Osteoblast (primary cell): ENCODE results near the gene SACS. TPM values are rescaled to one million over a fixed set of nuclear protein-coding genes. Genes with fewer than 3 reads are reported as not detected.

Source experiments
- DNase-seq: peaks from one replicate; pipeline ENCODE4 v3.0.0; 2011; ENCODE audit warnings: low spot score, mixed read lengths; ENCODE audit not compliant: insufficient read length; ENCODE audit errors: missing footprints
- H2AFZ ChIP-seq: 2 replicates; pipeline ENCODE4 v1.6.0; 2011; ENCODE audit warnings: mild to moderate bottlenecking, low read length
- H3K27ac ChIP-seq: 2 replicates; pipeline ENCODE4 v1.5.1; 2011; ENCODE audit warnings: mild to moderate bottlenecking, low read depth, low read length, moderate library complexity
- H3K27me3 ChIP-seq: 2 replicates; pipeline ENCODE4 v1.6.0; 2012; ENCODE audit warnings: mild to moderate bottlenecking, control low read depth, inconsistent platforms, low read length, moderate library complexity; ENCODE audit not compliant: insufficient read depth
- H3K36me3 ChIP-seq: 2 replicates; pipeline ENCODE4 v1.5.1; 2011; ENCODE audit warnings: mild to moderate bottlenecking, low read length, control low read depth, moderate library complexity; ENCODE audit not compliant: insufficient read depth
- H3K4me1 ChIP-seq: 2 replicates; pipeline ENCODE4 v1.5.1; 2011; ENCODE audit warnings: mild to moderate bottlenecking, low read length, control low read depth, moderate library complexity; ENCODE audit not compliant: insufficient read depth
- H3K4me2 ChIP-seq: 2 replicates; pipeline ENCODE4 v1.6.0; 2011; ENCODE audit warnings: mild to moderate bottlenecking, low read length; ENCODE audit not compliant: insufficient read depth
- H3K4me3 ChIP-seq: fragments of 200-600 bp; sonication (generic); 3 replicates; pipeline ENCODE4 v1.5.1; 2012; ENCODE audit warnings: mild to moderate bottlenecking, low read length, inconsistent platforms; ENCODE audit not compliant: insufficient read depth
- H3K79me2 ChIP-seq: 2 replicates; pipeline ENCODE4 v1.6.0; 2012; ENCODE audit warnings: mild to moderate bottlenecking, low read length, control low read depth, inconsistent platforms; ENCODE audit not compliant: insufficient read depth
- H3K9me3 ChIP-seq: 2 replicates; pipeline ENCODE4 v1.5.1; 2011; ENCODE audit warnings: low read depth, low read length, control low read depth
- H4K20me1 ChIP-seq: 2 replicates; pipeline ENCODE4 v1.6.0; 2012; ENCODE audit warnings: mild to moderate bottlenecking, low read length, control low read depth; ENCODE audit not compliant: insufficient read depth
- CTCF ChIP-seq: IDR thresholded peaks from 2 replicates; pipeline ENCODE4 v1.5.1; 2011; ENCODE audit warnings: mild to moderate bottlenecking, low read depth, low read length, moderate library complexity; ENCODE audit errors: extremely low read depth
- total RNA-seq: library from RNA; depleted of rRNA; stranded (reverse); fragments of >200 nt; gene quantifications from 2 replicates; pipeline ENCODE4 v1.2.3, GENCODE V29; 2012

The SACS gene
- total RNA-seq, 1 donor = 59.0 TPM

DNA sequence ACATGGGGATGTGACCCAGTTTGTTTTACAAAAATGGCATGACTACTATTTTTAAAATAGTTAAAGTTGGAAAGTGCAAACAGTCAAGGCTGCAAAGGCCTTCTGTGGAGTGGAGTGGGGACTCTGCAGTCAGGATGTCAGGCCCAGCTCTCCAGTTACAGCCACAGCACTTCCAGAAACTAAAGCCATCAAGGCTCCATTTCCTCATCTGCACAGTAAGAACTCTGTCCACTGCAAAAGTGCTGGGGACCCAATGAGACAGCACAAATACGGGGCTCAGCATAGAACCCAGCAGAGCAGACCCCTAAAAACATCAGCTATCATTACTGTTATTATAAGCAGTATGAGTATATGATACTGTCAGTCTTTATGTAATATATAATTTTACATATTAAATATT lies 73.6 kb downstream of the SACS start:
- Histone ChIP-seq H3K4me1 (no peaks in the 10 kb centered on the region), H3K36me3 (peaks cover 84% of the 10 kb centered on the region), H3K27me3 (no peaks in the 10 kb centered on the region), H3K4me2 (no peak overlapping the region), H3K4me3 (no peak overlapping the region), H2AFZ (no peak overlapping the region), H3K9me3 (no peaks in the 10 kb centered on the region), H3K79me2 (peaks cover 43% of the 10 kb centered on the region), H3K27ac (peak overlapping the region; percentile 34), H4K20me1 (peaks cover 8% of the 10 kb centered on the region)
- no peak for DNase-seq
- no peak for TF ChIP-seq CTCF

- no peaks in the 10 kb centered on the region for H3K4me1 ChIP-seq
- H3K4me2 ChIP-seq = no peak overlapping the region
- H3K4me3 ChIP-seq = no peak overlapping the region
- peaks cover 56% of the 10 kb centered on the region for H3K79me2 ChIP-seq
- no peak for DNase-seq
- H3K9me3 ChIP-seq = no peaks in the 10 kb centered on the region
- H3K27me3 ChIP-seq = no peaks in the 10 kb centered on the region
- H4K20me1 ChIP-seq = peaks cover 8% of the 10 kb centered on the region
- H3K27ac ChIP-seq = peak overlapping the region; percentile 8
- TF ChIP-seq CTCF = peak; percentile 11
- peaks cover 83% of the 10 kb centered on the region for H3K36me3 ChIP-seq
- H2AFZ ChIP-seq = no peak overlapping the region
These were observed 76.2 kb downstream of the SACS start for GRCh38 chr13:23357349-23357748.

- Histone ChIP-seq H3K36me3 (peaks cover 83% of the 10 kb centered on the region), H2AFZ (no peak overlapping the region), H3K27me3 (no peaks in the 10 kb centered on the region), H3K4me3 (no peak overlapping the region), H3K4me2 (no peak overlapping the region), H4K20me1 (peaks cover 3% of the 10 kb centered on the region), H3K4me1 (no peaks in the 10 kb centered on the region), H3K79me2 (peaks cover 58% of the 10 kb centered on the region), H3K27ac (no peak overlapping the region), H3K9me3 (no peaks in the 10 kb centered on the region)
- no peak for DNase-seq
- TF ChIP-seq CTCF = no peak
These were observed 77.1 kb downstream of the SACS start for GRCh38 chr13:23356368-23356767.

DNA sequence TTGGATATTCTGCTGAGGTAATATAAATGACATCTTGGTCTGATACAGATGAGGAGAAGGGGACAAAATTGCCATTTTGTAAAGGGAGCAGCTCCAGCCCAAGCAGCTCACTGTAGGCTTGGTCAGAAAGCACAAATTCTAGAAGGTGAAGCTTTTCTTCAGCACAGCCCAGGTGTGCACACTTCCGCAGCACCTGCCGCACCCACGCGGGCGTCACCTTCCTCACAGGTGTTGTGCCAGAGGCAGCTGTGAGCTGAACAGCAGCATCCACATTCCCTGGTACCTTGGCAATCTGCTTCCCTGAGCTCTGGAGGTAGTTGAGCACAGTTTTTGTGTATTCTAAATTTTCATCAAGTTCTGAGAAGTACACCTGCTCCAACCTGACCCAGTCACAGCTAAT lies 79.0 kb downstream of the SACS start:
- no peak overlapping the region for H2AFZ ChIP-seq
- no peak overlapping the region for H3K27ac ChIP-seq
- H4K20me1 ChIP-seq = peaks cover 5% of the 10 kb centered on the region
- peaks cover 77% of the 10 kb centered on the region for H3K36me3 ChIP-seq
- H3K79me2 ChIP-seq = peaks cover 63% of the 10 kb centered on the region
- H3K4me1 ChIP-seq = peaks cover 8% of the 10 kb centered on the region
- no peak overlapping the region for H3K4me2 ChIP-seq
- H3K9me3 ChIP-seq = no peaks in the 10 kb centered on the region
- H3K4me3 ChIP-seq = no peak overlapping the region
- DNase-seq = no peak
- no peak for TF ChIP-seq CTCF
- no peaks in the 10 kb centered on the region for H3K27me3 ChIP-seq
